ENCODE results near the gene SEMA3E.

Gene SEMA3E

DNA sequence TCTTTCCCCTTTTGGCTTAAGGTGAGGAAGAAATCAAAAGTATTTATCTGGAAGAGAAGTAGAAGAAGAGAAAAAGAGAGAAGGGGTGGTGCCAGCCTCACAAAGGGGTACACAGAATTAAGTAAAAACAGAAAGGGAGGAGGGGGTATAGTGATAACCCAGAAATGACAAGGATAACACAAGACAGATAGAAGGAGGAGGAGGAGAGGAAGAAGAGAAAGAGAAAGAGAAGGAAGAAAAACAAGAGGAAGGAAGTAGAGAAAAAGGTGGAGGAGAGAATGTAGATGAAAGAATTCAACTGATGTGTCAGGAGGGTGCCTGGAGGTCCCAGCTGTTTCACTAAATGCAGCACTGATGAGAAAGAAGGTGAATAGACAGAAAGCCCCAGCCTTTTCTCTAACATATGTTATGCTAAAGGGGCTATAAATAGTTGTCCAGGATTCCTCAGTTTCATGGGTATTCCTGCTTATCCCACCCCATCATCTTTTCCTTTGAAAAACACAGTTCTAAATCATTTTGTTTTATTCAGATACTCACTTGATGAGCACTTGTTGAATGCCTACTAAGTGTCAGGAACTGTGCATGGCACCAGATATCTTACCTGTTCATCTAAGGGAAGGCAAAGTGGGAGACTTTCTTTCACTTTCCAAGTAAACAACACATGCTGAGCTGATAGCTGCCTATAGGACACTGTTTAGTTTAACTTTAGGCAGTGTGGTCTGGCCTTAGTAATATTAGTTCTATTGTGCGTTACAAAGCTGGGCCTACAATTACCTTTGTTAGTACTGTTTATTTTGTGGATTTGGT lies 8.0 kb downstream of the SEMA3E start:
- no peak for DNase-seq

GRCh38 chr7:83640240-83640639 lies 8.7 kb downstream of the SEMA3E start:
- DNase-seq = no peak

- DNase-seq = no peak
These were observed 15.4 kb downstream of the SEMA3E start for GRCh38 chr7:83633516-83633915.

- no peak for DNase-seq
These were observed 19.6 kb downstream of the SEMA3E start for GRCh38 chr7:83629117-83629880.

DNA sequence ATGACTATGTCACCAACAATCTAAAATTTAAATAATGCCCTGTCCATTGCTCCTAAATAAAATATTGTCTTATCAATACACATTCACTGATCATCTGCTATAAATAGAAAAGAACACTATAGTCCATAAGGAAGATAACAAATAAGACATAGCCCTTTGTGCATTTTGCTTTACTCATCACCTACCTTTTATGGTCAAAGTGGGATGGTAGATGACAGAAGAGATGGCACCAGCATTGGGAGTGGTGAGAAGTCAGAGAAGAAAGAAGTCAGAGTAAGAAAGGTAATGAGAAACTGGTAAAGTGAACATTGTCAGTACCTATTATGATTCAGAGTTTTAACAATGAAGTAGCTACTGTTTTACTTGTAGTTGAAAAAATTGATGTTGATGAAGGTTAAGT lies 31.1 kb downstream of the SEMA3E start:
- DNase-seq = no peak

GRCh38 chr7:83614112-83614511 lies 34.8 kb downstream of the SEMA3E start:
- DNase-seq = no peak

- DNase-seq = no peak
These were observed 35.7 kb downstream of the SEMA3E start for GRCh38 chr7:83613232-83613631.

- no peak for DNase-seq
These were observed 37.2 kb downstream of the SEMA3E start for GRCh38 chr7:83611776-83612175.

DNA sequence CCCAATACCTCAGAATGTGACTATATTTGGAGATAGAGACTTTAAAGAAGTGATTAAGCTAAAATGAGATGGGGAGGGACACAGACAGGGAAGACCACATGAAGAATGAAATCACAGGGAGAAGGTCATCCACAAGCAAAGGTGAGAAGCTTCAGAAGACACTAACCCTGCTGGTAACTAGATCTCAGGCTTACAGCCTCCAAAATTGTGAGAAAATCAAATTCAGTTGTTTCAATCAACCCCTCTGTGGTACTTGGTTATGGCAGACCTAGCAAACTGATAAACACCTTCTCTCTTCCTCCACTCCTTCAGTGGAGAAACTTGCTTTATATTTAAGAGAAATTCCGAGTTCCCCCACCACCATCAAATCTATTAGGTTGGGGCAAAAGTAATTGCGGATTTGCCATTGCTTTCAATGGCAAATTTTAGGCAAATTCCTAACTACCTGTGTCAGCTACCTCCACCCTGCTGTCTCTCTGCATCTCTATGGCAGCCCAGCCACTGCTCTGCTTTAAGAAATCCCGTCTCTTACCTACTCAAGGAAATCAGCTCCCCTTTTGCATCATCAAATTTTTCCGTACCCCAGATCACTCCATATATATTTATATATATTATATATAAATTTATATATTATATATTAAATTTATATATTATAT lies 38.2 kb downstream of the SEMA3E start:
- DNase-seq = no peak

GRCh38 chr7:83608716-83609115 lies 40.2 kb downstream of the SEMA3E start:
- DNase-seq = no peak

GRCh38 chr7:83603649-83604048 lies 45.3 kb downstream of the SEMA3E start:
- DNase-seq = no peak

GRCh38 chr7:83599131-83599530 lies 49.8 kb downstream of the SEMA3E start:
- DNase-seq = no peak

GRCh38 chr7:83593921-83594475 lies 54.9 kb downstream of the SEMA3E start:
- DNase-seq = peak; percentile 95

DNA sequence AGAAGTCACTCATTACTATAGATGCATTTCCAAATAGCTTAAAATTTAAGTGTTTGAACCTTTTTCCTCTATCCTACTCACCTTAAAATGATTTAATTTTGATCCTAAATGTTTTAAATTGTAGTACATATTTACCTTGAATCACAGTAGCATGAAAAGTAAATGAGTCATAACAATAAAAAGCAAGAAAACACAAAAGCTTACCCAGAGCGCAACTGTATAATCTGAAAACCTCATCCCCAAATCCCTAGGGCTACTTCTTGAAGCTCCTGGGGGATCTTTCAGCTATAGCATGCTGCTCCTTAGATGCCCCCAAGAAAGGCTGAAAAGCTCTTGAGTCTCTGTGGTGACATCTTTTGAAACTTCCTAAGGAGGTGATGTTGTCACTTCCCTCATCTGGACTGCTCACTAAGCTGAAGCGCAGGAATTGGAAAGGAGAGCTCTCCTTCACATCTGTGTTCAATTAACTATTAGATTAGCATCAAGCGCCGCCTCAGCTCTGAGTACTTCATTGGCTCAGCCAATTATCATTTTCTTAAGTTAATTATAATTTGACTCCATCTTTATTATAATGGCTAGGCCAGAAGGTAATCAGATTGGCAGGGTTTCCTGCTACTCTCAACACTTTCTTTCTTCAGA lies 60.2 kb downstream of the SEMA3E start:
- no peak for DNase-seq

GRCh38 chr7:83586281-83586680 lies 62.7 kb downstream of the SEMA3E start:
- DNase-seq = no peak

- DNase-seq = no peak
These were observed 67.1 kb downstream of the SEMA3E start for GRCh38 chr7:83581667-83582435.

- DNase-seq = no peak
These were observed 69.2 kb downstream of the SEMA3E start for GRCh38 chr7:83579740-83580139.

GRCh38 chr7:83575436-83575835 lies 73.5 kb downstream of the SEMA3E start:
- DNase-seq = no peak

- no peak for DNase-seq
These were observed 74.3 kb downstream of the SEMA3E start for GRCh38 chr7:83574616-83575015.

GRCh38 chr7:83562960-83563359 lies 86.0 kb downstream of the SEMA3E start:
- DNase-seq = no peak

- no peak for DNase-seq
These were observed 86.7 kb downstream of the SEMA3E start for GRCh38 chr7:83562289-83562688.

DNA sequence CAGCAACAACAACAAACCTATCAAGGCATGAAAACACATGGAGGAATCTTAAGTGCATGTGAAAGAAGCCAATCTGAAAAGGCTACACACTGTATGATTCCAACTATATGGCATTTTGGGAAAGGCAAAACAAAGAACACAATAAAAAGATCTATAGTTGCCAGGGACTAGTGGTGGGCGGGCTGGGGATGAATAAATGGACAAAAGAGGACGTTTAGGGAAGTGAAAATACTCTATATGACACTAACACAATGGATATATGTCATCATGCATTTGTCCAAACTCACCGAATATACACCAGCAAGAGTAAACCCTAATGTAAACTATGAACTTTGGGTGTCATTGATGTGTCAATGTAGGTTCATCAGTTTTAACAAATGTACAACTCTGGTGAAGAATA lies 89.1 kb downstream of the SEMA3E start:
- DNase-seq = no peak

Data from DMS153 (cell line).